ENCODE measurements around the gene BMP4. TPM values are rescaled to one million over a fixed set of nuclear protein-coding genes. Genes with fewer than 3 reads are reported as not detected.
A peak's percentile ranks its signal among the peaks of the same experiment; 100 is the strongest.

Gene BMP4
- total RNA-seq, 1 donor from 2014 or later: 3.4 TPM

GRCh38 chr14:53953002-53953827 is 3.4 kb downstream of the BMP4 start:
- Mint-ChIP-seq H3K27me3 (ENCODE audit: low read depth) (peaks cover 13% of the 10 kb centered on the region), H3K36me3 (ENCODE audit: low read depth) (peaks cover 2% of the 10 kb centered on the region)

GRCh38 chr14:53952533-53952932 is 4.1 kb downstream of the BMP4 start:
- no peak for TF ChIP-seq CTCF (IDR thresholded peaks at IDR 0.05)
- H3K27ac Mint-ChIP-seq (ENCODE audit: unreplicated experiment): no peak overlapping the region
- no peaks in the 10 kb centered on the region for H3K9me3 Mint-ChIP-seq (ENCODE audit: low read depth)
- peaks cover 54% of the 10 kb centered on the region for H3K4me1 Mint-ChIP-seq (ENCODE audit: low read depth)
- peaks cover 13% of the 10 kb centered on the region for H3K27me3 Mint-ChIP-seq (ENCODE audit: low read depth)
- DNase-seq (ENCODE audit: low spot score): no peak
- H3K36me3 Mint-ChIP-seq (ENCODE audit: low read depth): peaks cover 2% of the 10 kb centered on the region
- peak overlapping the region; percentile 84 for H3K4me3 Mint-ChIP-seq (ENCODE audit: unreplicated experiment)

More at GRCh38 chr14:53953002-53953827, 3.4 kb downstream of the BMP4 start:
- Mint-ChIP-seq H3K9me3 (ENCODE audit: low read depth) (no peaks in the 10 kb centered on the region), H3K4me3 (ENCODE audit: unreplicated experiment) (peak overlapping the region; percentile 84), H3K27ac (ENCODE audit: unreplicated experiment) (peak overlapping the region; percentile 93), H3K4me1 (ENCODE audit: low read depth) (peaks cover 52% of the 10 kb centered on the region)
- TF ChIP-seq CTCF (IDR thresholded peaks at IDR 0.05): peak; percentile 9
- no peak for DNase-seq (ENCODE audit: low spot score)

GRCh38 chr14:53951627-53952303 is 4.9 kb downstream of the BMP4 start:
- no peak for TF ChIP-seq CTCF (IDR thresholded peaks at IDR 0.05)
- Mint-ChIP-seq H3K9me3 (ENCODE audit: low read depth) (no peaks in the 10 kb centered on the region), H3K4me1 (ENCODE audit: low read depth) (peaks cover 61% of the 10 kb centered on the region), H3K36me3 (ENCODE audit: low read depth) (peaks cover 2% of the 10 kb centered on the region), H3K27me3 (ENCODE audit: low read depth) (peaks cover 10% of the 10 kb centered on the region), H3K4me3 (ENCODE audit: unreplicated experiment) (peak overlapping the region; percentile 84), H3K27ac (ENCODE audit: unreplicated experiment) (no peak overlapping the region)
- DNase-seq (ENCODE audit: low spot score): no peak

- Mint-ChIP-seq H3K9me3 (ENCODE audit: low read depth) (no peaks in the 10 kb centered on the region), H3K27ac (ENCODE audit: unreplicated experiment) (no peak overlapping the region), H3K27me3 (ENCODE audit: low read depth) (peaks cover 8% of the 10 kb centered on the region), H3K4me1 (ENCODE audit: low read depth) (peaks cover 60% of the 10 kb centered on the region), H3K4me3 (ENCODE audit: unreplicated experiment) (peak overlapping the region; percentile 84), H3K36me3 (ENCODE audit: low read depth) (peaks cover 2% of the 10 kb centered on the region)
- DNase-seq (ENCODE audit: low spot score): no peak
- TF ChIP-seq CTCF (IDR thresholded peaks at IDR 0.05): no peak
These were observed 5.4 kb downstream of the BMP4 start for GRCh38 chr14:53951243-53951626.

GRCh38 chr14:53950031-53950793 is 6.4 kb downstream of the BMP4 start:
- TF ChIP-seq CTCF (IDR thresholded peaks at IDR 0.05): no peak
- peaks cover 51% of the 10 kb centered on the region for H3K4me1 Mint-ChIP-seq (ENCODE audit: low read depth)
- H3K4me3 Mint-ChIP-seq (ENCODE audit: unreplicated experiment): no peak overlapping the region
- H3K27ac Mint-ChIP-seq (ENCODE audit: unreplicated experiment): no peak overlapping the region
- no peaks in the 10 kb centered on the region for H3K9me3 Mint-ChIP-seq (ENCODE audit: low read depth)
- no peak for DNase-seq (ENCODE audit: low spot score)
- peaks cover 2% of the 10 kb centered on the region for H3K36me3 Mint-ChIP-seq (ENCODE audit: low read depth)
- H3K27me3 Mint-ChIP-seq (ENCODE audit: low read depth): no peaks in the 10 kb centered on the region

Measured in chondrocyte (in vitro differentiated cells).